Glutamatergic neuron (in vitro differentiated cells): Measurements from ENCODE around the gene RAP1A. TPM values are rescaled to one million over a fixed set of nuclear protein-coding genes. Genes with fewer than 3 reads are reported as not detected.

ENCODE experiments used
- DNase-seq: peaks from one replicate; pipeline ENCODE4 v3.0.0; 2022
- H3K27ac Mint-ChIP-seq: one replicate; pipeline ENCODE4 v1.8.0; 2020; ENCODE audit warnings: mild to moderate bottlenecking, mixed read lengths, inconsistent platforms; ENCODE audit not compliant: unreplicated experiment
- H3K27me3 Mint-ChIP-seq: one replicate; pipeline ENCODE4 v1.8.0; 2020; ENCODE audit warnings: mild to moderate bottlenecking, moderate library complexity, mixed read lengths, inconsistent platforms; ENCODE audit not compliant: unreplicated experiment
- H3K36me3 Mint-ChIP-seq: one replicate; pipeline ENCODE4 v1.8.0; 2020; ENCODE audit warnings: mild to moderate bottlenecking, mixed read lengths, inconsistent platforms; ENCODE audit not compliant: unreplicated experiment
- H3K4me1 Mint-ChIP-seq: one replicate; pipeline ENCODE4 v1.8.0; 2020; ENCODE audit warnings: mild to moderate bottlenecking, low read depth, mixed read lengths, inconsistent platforms; ENCODE audit not compliant: unreplicated experiment
- H3K4me3 Mint-ChIP-seq: one replicate; pipeline ENCODE4 v1.8.0; 2020; ENCODE audit warnings: mild to moderate bottlenecking, mixed read lengths, inconsistent platforms; ENCODE audit not compliant: unreplicated experiment
- H3K9me3 Mint-ChIP-seq: one replicate; pipeline ENCODE4 v1.8.0; 2020; ENCODE audit warnings: mild to moderate bottlenecking, moderate library complexity, mixed read lengths, inconsistent platforms; ENCODE audit not compliant: unreplicated experiment
- CTCF ChIP-seq: fragments of 200-600 bp; sonication (generic); IDR thresholded peaks from one replicate; pipeline ENCODE4 v1.5.0; 2021; ENCODE audit not compliant: partially characterized antibody, unreplicated experiment
- total RNA-seq: library from RNA; stranded (reverse); fragmentation: NEBNext Ultra II Directional; extraction: Animal tissue kit (Norgen Biotek cat#: 25700); gene quantifications from one replicate; pipeline ENCODE4 v1.2.1, GENCODE V29; 2021; ENCODE audit not compliant: unreplicated experiment

Gene RAP1A
- total RNA-seq, 1 donor from 2014 or later, result 17.9 TPM

GRCh38 chr1:111649648-111650047 is 30.1 kb downstream of the RAP1A start:
- TF ChIP-seq CTCF, result no peak
- no peak overlapping the region for H3K4me3 Mint-ChIP-seq
- peaks cover 6% of the 10 kb centered on the region for H3K36me3 Mint-ChIP-seq
- H3K4me1 Mint-ChIP-seq, result no peaks in the 10 kb centered on the region
- H3K27ac Mint-ChIP-seq, result no peak overlapping the region
- DNase-seq, result no peak
- H3K27me3 Mint-ChIP-seq, result peaks cover 4% of the 10 kb centered on the region
- peaks cover 1% of the 10 kb centered on the region for H3K9me3 Mint-ChIP-seq

GRCh38 chr1:111653709-111654108 is 34.1 kb downstream of the RAP1A start:
- no peak for DNase-seq
- Mint-ChIP-seq H3K9me3 (peaks cover 3% of the 10 kb centered on the region), H3K27me3 (peaks cover 4% of the 10 kb centered on the region), H3K27ac (no peak overlapping the region), H3K4me3 (no peak overlapping the region), H3K36me3 (no peaks in the 10 kb centered on the region), H3K4me1 (peaks cover 7% of the 10 kb centered on the region)
- TF ChIP-seq CTCF, result no peak

GRCh38 chr1:111654839-111655238 is 35.2 kb downstream of the RAP1A start:
- Mint-ChIP-seq H3K4me1 (peaks cover 7% of the 10 kb centered on the region), H3K27me3 (no peaks in the 10 kb centered on the region), H3K27ac (no peak overlapping the region), H3K36me3 (no peaks in the 10 kb centered on the region), H3K9me3 (peaks cover 3% of the 10 kb centered on the region), H3K4me3 (no peak overlapping the region)
- DNase-seq, result no peak
- TF ChIP-seq CTCF, result no peak

GRCh38 chr1:111656086-111657017 is 36.8 kb downstream of the RAP1A start:
- Mint-ChIP-seq H3K9me3 (peaks cover 3% of the 10 kb centered on the region), H3K4me3 (no peak overlapping the region), H3K27me3 (no peaks in the 10 kb centered on the region), H3K36me3 (no peaks in the 10 kb centered on the region), H3K27ac (no peak overlapping the region), H3K4me1 (peaks cover 7% of the 10 kb centered on the region)
- TF ChIP-seq CTCF, result peak; percentile 29
- no peak for DNase-seq

- Mint-ChIP-seq H3K9me3 (peaks cover 2% of the 10 kb centered on the region), H3K27ac (no peak overlapping the region), H3K4me3 (no peak overlapping the region), H3K27me3 (no peaks in the 10 kb centered on the region), H3K36me3 (no peaks in the 10 kb centered on the region), H3K4me1 (peaks cover 7% of the 10 kb centered on the region)
- no peak for TF ChIP-seq CTCF
- DNase-seq, result no peak
These were observed 39.0 kb downstream of the RAP1A start for GRCh38 chr1:111658622-111659021.
